Measurements from ENCODE around the gene SLC16A11.

DNA sequence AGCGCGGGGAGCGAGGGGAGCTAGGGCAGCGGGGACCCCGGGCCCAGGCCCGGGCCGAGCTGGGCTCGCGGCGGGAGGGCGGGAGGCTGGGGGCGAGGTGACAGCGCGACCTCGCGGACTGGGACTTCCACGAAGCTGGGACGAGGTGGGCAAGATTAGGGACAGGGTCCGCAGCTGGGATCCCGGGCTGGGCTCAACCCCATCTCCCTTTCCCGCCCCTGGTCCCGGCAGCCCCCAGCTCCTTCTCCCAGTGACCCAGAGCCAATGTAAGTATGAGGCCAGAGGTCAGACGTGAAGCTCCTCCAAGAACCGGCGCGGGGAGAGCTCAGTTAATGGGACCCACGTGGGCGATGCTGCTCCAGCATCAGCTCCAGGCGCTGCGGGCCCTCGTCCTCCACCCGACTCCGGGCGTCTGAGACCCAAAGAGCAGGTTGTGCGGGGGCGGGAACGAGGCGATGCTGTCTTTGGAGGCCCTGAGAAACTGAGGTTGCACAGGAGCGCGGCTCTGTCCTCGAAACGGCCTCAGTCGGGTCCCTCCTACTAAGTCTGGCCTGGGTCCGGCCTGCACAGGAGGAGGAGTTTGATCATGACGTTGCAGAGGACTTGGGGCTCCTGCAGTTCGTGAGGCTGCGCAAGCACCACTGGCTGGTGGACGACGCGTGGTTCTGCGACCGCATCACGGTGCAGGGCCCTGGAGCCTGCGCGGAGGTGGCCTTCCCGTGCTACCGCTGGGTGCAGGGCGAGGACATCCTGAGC is 47.5 kb downstream of the SLC16A11 start:
- TF ChIP-seq, protein P1, sequence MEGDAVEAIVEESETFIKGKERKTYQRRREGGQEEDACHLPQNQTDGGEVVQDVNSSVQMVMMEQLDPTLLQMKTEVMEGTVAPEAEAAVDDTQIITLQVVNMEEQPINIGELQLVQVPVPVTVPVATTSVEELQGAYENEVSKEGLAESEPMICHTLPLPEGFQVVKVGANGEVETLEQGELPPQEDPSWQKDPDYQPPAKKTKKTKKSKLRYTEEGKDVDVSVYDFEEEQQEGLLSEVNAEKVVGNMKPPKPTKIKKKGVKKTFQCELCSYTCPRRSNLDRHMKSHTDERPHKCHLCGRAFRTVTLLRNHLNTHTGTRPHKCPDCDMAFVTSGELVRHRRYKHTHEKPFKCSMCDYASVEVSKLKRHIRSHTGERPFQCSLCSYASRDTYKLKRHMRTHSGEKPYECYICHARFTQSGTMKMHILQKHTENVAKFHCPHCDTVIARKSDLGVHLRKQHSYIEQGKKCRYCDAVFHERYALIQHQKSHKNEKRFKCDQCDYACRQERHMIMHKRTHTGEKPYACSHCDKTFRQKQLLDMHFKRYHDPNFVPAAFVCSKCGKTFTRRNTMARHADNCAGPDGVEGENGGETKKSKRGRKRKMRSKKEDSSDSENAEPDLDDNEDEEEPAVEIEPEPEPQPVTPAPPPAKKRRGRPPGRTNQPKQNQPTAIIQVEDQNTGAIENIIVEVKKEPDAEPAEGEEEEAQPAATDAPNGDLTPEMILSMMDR (conservative IDR thresholded peaks at IDR 0.05 in 1 of 2, IDR thresholded peaks at IDR 0.05 in 1 of 2; ENCODE audit: low read depth in 1 of 2, low read length in 2 of 2), result no peak
- TF ChIP-seq EZH2 (IDR thresholded peaks at IDR 0.05; ENCODE audit: low read length, missing control alignments), result no peak

Data from fibroblast of lung (primary cell).